Suppressor macrophage treated with lipopolysaccharide for 4 hours (primary cell): ENCODE results near the gene PNLDC1.
"Not testable (repeated sequence)": the region's sequence is repeated elsewhere in the genome, so short reads cannot be mapped to it uniquely, and the experiment has no call there.

ENCODE experiments used
- DNase-seq: peaks from one replicate; pipeline ENCODE4 v3.0.0-alpha.2; 2020

The PNLDC1 gene

GRCh38 chr6:159819932-159820640 is 20.0 kb downstream of the PNLDC1 start:
- no peak for DNase-seq

GRCh38 chr6:159821122-159821521 is 21.0 kb downstream of the PNLDC1 start:
- no peak for DNase-seq

- no peak for DNase-seq
Measured at GRCh38 chr6:159821726-159822125, 21.6 kb downstream of the PNLDC1 start.

- no peak for DNase-seq
Measured at GRCh38 chr6:159823953-159824352, 23.9 kb downstream of the PNLDC1 start.

- DNase-seq = not testable (repeated sequence)
Measured at GRCh38 chr6:159824690-159825089, 24.6 kb downstream of the PNLDC1 start.

- no peak for DNase-seq
Measured at GRCh38 chr6:159826004-159826403, 25.9 kb downstream of the PNLDC1 start.

- no peak for DNase-seq
Measured at GRCh38 chr6:159826968-159827647, 27.0 kb downstream of the PNLDC1 start.

- no peak for DNase-seq
Measured at GRCh38 chr6:159828074-159828473, 28.0 kb downstream of the PNLDC1 start.

GRCh38 chr6:159829526-159829925 is 29.4 kb downstream of the PNLDC1 start:
- DNase-seq = peak; percentile 34

- no peak for DNase-seq
Measured at GRCh38 chr6:159830501-159831372, 30.7 kb downstream of the PNLDC1 start.

- DNase-seq = no peak
Measured at GRCh38 chr6:159831373-159831679, 31.2 kb downstream of the PNLDC1 start.

- no peak for DNase-seq
Measured at GRCh38 chr6:159832946-159833345, 32.9 kb downstream of the PNLDC1 start.

- DNase-seq = no peak
Measured at GRCh38 chr6:159833556-159833955, 33.5 kb downstream of the PNLDC1 start.

GRCh38 chr6:159833997-159834603 is 34.0 kb downstream of the PNLDC1 start:
- DNase-seq = no peak

- DNase-seq = no peak
Measured at GRCh38 chr6:159836718-159837490, 36.8 kb downstream of the PNLDC1 start.

- no peak for DNase-seq
Measured at GRCh38 chr6:159837511-159837910, 37.4 kb downstream of the PNLDC1 start.

- no peak for DNase-seq
Measured at GRCh38 chr6:159838020-159838744, 38.1 kb downstream of the PNLDC1 start.

- DNase-seq = no peak
Measured at GRCh38 chr6:159842035-159842434, 42.0 kb downstream of the PNLDC1 start.

- DNase-seq = no peak
Measured at GRCh38 chr6:159844737-159845645, 44.9 kb downstream of the PNLDC1 start.

- not testable (repeated sequence) for DNase-seq
Measured at GRCh38 chr6:159848552-159848951, 48.5 kb downstream of the PNLDC1 start.

GRCh38 chr6:159849851-159850250 is 49.8 kb downstream of the PNLDC1 start:
- DNase-seq = peak; percentile 59
